G401 (cell line): ENCODE data around the gene BBS5. TPM values are rescaled to one million over a fixed set of nuclear protein-coding genes. Genes with fewer than 3 reads are reported as not detected.
"Not testable (repeated sequence)": the region's sequence is repeated elsewhere in the genome, so short reads cannot be mapped to it uniquely, and the experiment has no call there.

Experiments
- DNase-seq: peaks from one replicate; pipeline ENCODE4 v3.0.0-alpha.2; 2015; ENCODE audit warnings: low spot score
- in situ Hi-C: cut with HindIII; loops from 2 replicates; pipeline ENCODE4 v1.10.0; 2016; ENCODE audit warnings: low sequenced_read_pairs, mixed read lengths
- total RNA-seq: library from RNA; depleted of rRNA; stranded (reverse); fragments of >200 nt; shearing (Covaris generic); gene quantifications from 2 replicates; pipeline ENCODE4 v1.2.3, GENCODE V29; 2014

The BBS5 gene
- total RNA-seq, 1 experiment from 2014 or later = 6.9 TPM

- in situ Hi-C loops = no loop called here
- no peak for DNase-seq
Observed at GRCh38 chr2:169478745-169479256, 493 bp upstream of the BBS5 start.

GRCh38 chr2:169480079-169480465, 778 bp downstream of the BBS5 start:
- in situ Hi-C loops = no loop called here

GRCh38 chr2:169485650-169486138, 6.4 kb downstream of the BBS5 start:
- in situ Hi-C loops = no loop called here

More at GRCh38 chr2:169480079-169480465, 778 bp downstream of the BBS5 start:
- DNase-seq = no peak

GRCh38 chr2:169486487-169486886, 7.2 kb downstream of the BBS5 start:
- in situ Hi-C loops = no loop called here
- DNase-seq = no peak

More at GRCh38 chr2:169485650-169486138, 6.4 kb downstream of the BBS5 start:
- DNase-seq = no peak

GRCh38 chr2:169490834-169491233, 11.5 kb downstream of the BBS5 start:
- in situ Hi-C loops = no loop called here
- DNase-seq = no peak

GRCh38 chr2:169491378-169491777, 12.1 kb downstream of the BBS5 start:
- DNase-seq = no peak
- in situ Hi-C loops = no loop called here

- no peak for DNase-seq
- in situ Hi-C loops = no loop called here
Observed at GRCh38 chr2:169493360-169493759, 14.1 kb downstream of the BBS5 start.

GRCh38 chr2:169495310-169495928, 16.1 kb downstream of the BBS5 start:
- no peak for DNase-seq
- in situ Hi-C loops = no loop called here

GRCh38 chr2:169504651-169505050, 25.4 kb downstream of the BBS5 start:
- DNase-seq = no peak
- in situ Hi-C loops = no loop called here

GRCh38 chr2:169507698-169508097, 28.4 kb downstream of the BBS5 start:
- DNase-seq = no peak
- in situ Hi-C loops = no loop called here

- DNase-seq = no peak
- in situ Hi-C loops = no loop called here
Observed at GRCh38 chr2:169509298-169509885, 30.1 kb downstream of the BBS5 start, which contains the start of gene KLHL41. Gene KLHL41, plus strand, starts transcription at chr2:169509702. Its CDS starts 77 bp downstream, at chr2:169509779.

- no peak for DNase-seq
- in situ Hi-C loops = no loop called here
Observed at GRCh38 chr2:169509955-169510354, 30.7 kb downstream of the BBS5 start.

- in situ Hi-C loops = no loop called here
- DNase-seq = no peak
Observed at GRCh38 chr2:169510496-169510895, 31.2 kb downstream of the BBS5 start.

- in situ Hi-C loops = no loop called here
- no peak for DNase-seq
Observed at GRCh38 chr2:169511818-169512217, 32.5 kb downstream of the BBS5 start.

GRCh38 chr2:169512525-169512924, 33.2 kb downstream of the BBS5 start:
- no peak for DNase-seq
- in situ Hi-C loops = no loop called here

- no peak for DNase-seq
- in situ Hi-C loops = no loop called here
Observed at GRCh38 chr2:169513094-169513493, 33.8 kb downstream of the BBS5 start.

GRCh38 chr2:169513926-169514325, 34.6 kb downstream of the BBS5 start:
- no peak for DNase-seq
- in situ Hi-C loops = no loop called here

GRCh38 chr2:169514758-169515157, 35.5 kb downstream of the BBS5 start:
- in situ Hi-C loops = not testable (repeated sequence)

GRCh38 chr2:169516488-169516995, 37.2 kb downstream of the BBS5 start:
- in situ Hi-C loops, DNase-seq: not testable (repeated sequence)

More at GRCh38 chr2:169514758-169515157, 35.5 kb downstream of the BBS5 start:
- not testable (repeated sequence) for DNase-seq

- in situ Hi-C loops = no loop called here
- no peak for DNase-seq
Observed at GRCh38 chr2:169520896-169521295, 41.6 kb downstream of the BBS5 start.
